ENCODE measurements around the gene PRIM2.
"Not testable (repeated sequence)": the region's sequence is repeated elsewhere in the genome, so short reads cannot be mapped to it uniquely, and the experiment has no call there.

GRCh38 chr6:57502387-57502786, 185.0 kb downstream of the PRIM2 start:
- not testable (repeated sequence) for TF ChIP-seq POLR2A, CTCF (IDR thresholded peaks at IDR 0.05)
